Endothelial cell (in vitro differentiated cells): ENCODE data around the gene NMU. TPM values are rescaled to one million over a fixed set of nuclear protein-coding genes. Genes with fewer than 3 reads are reported as not detected.

Experiments used
- DNase-seq: peaks from one replicate; pipeline ENCODE4 v3.0.0; 2021; ENCODE audit warnings: low spot score
- H3K27ac Mint-ChIP-seq: one replicate; pipeline ENCODE4 v1.8.0; 2021; ENCODE audit warnings: mixed read lengths, inconsistent platforms; ENCODE audit not compliant: unreplicated experiment
- H3K27me3 Mint-ChIP-seq: one replicate; pipeline ENCODE4 v1.8.0; 2021; ENCODE audit warnings: mild to moderate bottlenecking, moderate library complexity, mixed read lengths, inconsistent platforms; ENCODE audit not compliant: unreplicated experiment
- H3K36me3 Mint-ChIP-seq: one replicate; pipeline ENCODE4 v1.8.0; 2021; ENCODE audit warnings: mild to moderate bottlenecking, low read depth, mixed read lengths, inconsistent platforms; ENCODE audit not compliant: unreplicated experiment
- H3K4me1 Mint-ChIP-seq: one replicate; pipeline ENCODE4 v1.8.0; 2021; ENCODE audit warnings: mild to moderate bottlenecking, mixed read lengths, inconsistent platforms; ENCODE audit not compliant: unreplicated experiment
- H3K4me3 Mint-ChIP-seq: one replicate; pipeline ENCODE4 v1.8.0; 2021; ENCODE audit warnings: mild to moderate bottlenecking, mixed read lengths, inconsistent platforms; ENCODE audit not compliant: unreplicated experiment
- H3K9me3 Mint-ChIP-seq: one replicate; pipeline ENCODE4 v1.8.0; 2021; ENCODE audit warnings: mixed read lengths, inconsistent platforms; ENCODE audit not compliant: unreplicated experiment
- total RNA-seq: library from RNA; stranded (reverse); fragmentation: NEBNext Ultra II Directional; extraction: Animal tissue kit (Norgen Biotek cat#: 25700); gene quantifications from one replicate; pipeline ENCODE4 v1.2.1, GENCODE V29; 2021; ENCODE audit not compliant: unreplicated experiment
- TF ChIP-seq, protein P1 (sequence below): fragments of 200-600 bp; sonication (generic); IDR thresholded peaks from one replicate; pipeline ENCODE4 v1.5.0; 2021; ENCODE audit warnings: antibody characterized with exemption; ENCODE audit not compliant: unreplicated experiment

Gene NMU
- total RNA-seq, 1 donor from 2014 or later = 6.3 TPM

DNA sequence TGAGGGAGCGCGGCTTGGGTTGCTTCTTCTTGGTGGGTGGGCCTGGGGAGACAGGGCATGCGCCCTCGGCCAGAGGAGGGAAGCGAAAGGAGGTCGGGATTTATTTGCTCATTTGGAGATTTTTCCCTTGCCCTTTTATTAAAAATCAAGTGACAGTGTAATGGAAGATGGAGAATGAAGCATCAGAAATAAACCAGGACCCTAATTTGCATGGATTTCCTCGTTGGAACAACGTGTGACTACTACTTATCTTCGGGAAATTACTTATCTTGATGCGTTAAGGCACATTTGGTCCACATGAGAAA lies 88.7 kb downstream of the NMU start:
- Mint-ChIP-seq H3K36me3 (peaks cover 3% of the 10 kb centered on the region), H3K9me3 (no peaks in the 10 kb centered on the region), H3K4me1 (peaks cover 22% of the 10 kb centered on the region), H3K27me3 (peaks cover 12% of the 10 kb centered on the region), H3K27ac (peak overlapping the region; percentile 94), H3K4me3 (peak overlapping the region; percentile 96)
- TF ChIP-seq, protein P1, sequence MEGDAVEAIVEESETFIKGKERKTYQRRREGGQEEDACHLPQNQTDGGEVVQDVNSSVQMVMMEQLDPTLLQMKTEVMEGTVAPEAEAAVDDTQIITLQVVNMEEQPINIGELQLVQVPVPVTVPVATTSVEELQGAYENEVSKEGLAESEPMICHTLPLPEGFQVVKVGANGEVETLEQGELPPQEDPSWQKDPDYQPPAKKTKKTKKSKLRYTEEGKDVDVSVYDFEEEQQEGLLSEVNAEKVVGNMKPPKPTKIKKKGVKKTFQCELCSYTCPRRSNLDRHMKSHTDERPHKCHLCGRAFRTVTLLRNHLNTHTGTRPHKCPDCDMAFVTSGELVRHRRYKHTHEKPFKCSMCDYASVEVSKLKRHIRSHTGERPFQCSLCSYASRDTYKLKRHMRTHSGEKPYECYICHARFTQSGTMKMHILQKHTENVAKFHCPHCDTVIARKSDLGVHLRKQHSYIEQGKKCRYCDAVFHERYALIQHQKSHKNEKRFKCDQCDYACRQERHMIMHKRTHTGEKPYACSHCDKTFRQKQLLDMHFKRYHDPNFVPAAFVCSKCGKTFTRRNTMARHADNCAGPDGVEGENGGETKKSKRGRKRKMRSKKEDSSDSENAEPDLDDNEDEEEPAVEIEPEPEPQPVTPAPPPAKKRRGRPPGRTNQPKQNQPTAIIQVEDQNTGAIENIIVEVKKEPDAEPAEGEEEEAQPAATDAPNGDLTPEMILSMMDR = no peak
- no peak for DNase-seq

GRCh38 chr4:55546756-55547465 lies 89.2 kb downstream of the NMU start, which contains the start of gene CLOCK:
Gene CLOCK, minus strand, starts transcription at chr4:55546909. Its CDS starts 64,124 bp downstream, at chr4:55482785.
- peak; percentile 89 for DNase-seq
- peaks cover 22% of the 10 kb centered on the region for H3K4me1 Mint-ChIP-seq

DNA sequence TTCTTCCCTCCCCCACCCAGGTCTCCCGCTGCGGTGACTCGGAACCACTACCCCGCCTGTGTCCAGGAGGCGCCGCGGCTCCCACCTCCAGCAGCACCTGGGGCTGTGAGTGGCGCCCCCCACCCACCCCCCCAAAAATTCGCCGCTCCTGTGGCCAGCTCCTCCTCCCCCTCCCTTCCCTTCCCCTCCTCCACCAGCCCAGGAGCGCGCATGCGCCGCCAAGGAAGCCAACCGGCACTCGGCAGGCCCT lies 89.7 kb downstream of the NMU start:
- peaks cover 3% of the 10 kb centered on the region for H3K36me3 Mint-ChIP-seq
- no peak overlapping the region for H3K27ac Mint-ChIP-seq
- TF ChIP-seq, protein P1 = no peak
- H3K27me3 Mint-ChIP-seq = peaks cover 12% of the 10 kb centered on the region
- DNase-seq = no peak
- H3K4me1 Mint-ChIP-seq = peaks cover 22% of the 10 kb centered on the region
- H3K9me3 Mint-ChIP-seq = no peaks in the 10 kb centered on the region
- no peak overlapping the region for H3K4me3 Mint-ChIP-seq

More at GRCh38 chr4:55546756-55547465, 89.2 kb downstream of the NMU start, which contains the start of gene CLOCK:
- H3K27ac Mint-ChIP-seq = peak within 1 kb of the TSS; percentile 95
- peaks cover 3% of the 10 kb centered on the region for H3K36me3 Mint-ChIP-seq
- no peaks in the 10 kb centered on the region for H3K9me3 Mint-ChIP-seq
- H3K27me3 Mint-ChIP-seq = peaks cover 12% of the 10 kb centered on the region
- TF ChIP-seq, protein P1 = peak; percentile 79
- peak within 1 kb of the TSS; percentile 96 for H3K4me3 Mint-ChIP-seq

DNA sequence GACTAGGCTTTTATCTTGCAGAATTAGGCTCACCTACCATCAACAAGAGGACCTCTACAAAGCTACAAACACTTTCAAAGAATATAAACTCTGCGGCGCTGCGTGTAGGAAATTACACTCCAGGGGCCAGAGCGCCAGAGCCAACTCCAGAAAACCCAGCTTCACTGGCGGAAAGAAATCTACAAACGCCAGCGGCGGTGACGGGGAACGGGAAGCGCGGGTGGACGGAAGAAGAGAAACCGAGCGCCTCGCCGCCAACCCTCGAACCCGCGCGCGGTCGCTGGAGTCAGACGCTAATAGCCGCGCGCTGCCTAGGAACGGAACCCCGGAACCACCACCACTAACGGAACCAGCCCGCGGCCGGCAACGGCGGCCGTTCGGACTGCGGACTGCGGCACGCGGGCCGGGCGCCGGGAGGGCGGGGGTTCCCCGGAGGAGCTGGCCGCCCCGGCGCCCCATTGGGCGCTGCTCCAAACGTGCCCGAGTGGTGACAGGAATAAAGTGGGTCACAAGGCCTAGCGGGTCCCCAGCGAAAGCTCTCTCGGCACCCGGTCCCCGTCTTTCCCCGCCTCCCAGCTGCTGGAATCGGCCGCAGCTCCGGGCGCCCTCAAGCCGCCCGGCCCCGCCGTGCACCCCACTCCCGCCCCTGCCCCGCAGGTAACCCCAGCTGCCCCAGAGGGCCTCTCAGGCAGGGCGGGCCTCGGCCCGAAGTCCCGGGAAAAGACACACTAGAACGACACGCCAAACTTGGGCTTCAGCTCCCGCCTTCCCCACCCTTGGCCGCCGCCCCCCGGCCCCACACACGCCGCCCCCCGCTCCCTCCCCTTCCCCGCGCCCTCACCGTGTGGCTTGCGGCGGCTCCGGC lies 90.2 kb downstream of the NMU start:
- peak; percentile 67 for DNase-seq
- Mint-ChIP-seq H3K27ac (peak overlapping the region; percentile 95), H3K36me3 (peaks cover 3% of the 10 kb centered on the region), H3K4me3 (peak overlapping the region; percentile 94), H3K4me1 (peaks cover 22% of the 10 kb centered on the region), H3K9me3 (no peaks in the 10 kb centered on the region), H3K27me3 (peaks cover 12% of the 10 kb centered on the region)
- TF ChIP-seq, protein P1 = no peak

Other genes starting within 250 kb of the NMU start
- gene TMEM165, start 240.3 kb downstream of the NMU start, total RNA-seq = 197 TPM
- 29.6 TPM for gene CLOCK, start 89.4 kb downstream of the NMU start, total RNA-seq
- not detected for gene PDCL2, start 44.1 kb downstream of the NMU start, total RNA-seq
- not detected for gene EXOC1L, start 183.5 kb upstream of the NMU start, total RNA-seq
- gene EXOC1, start 217.3 kb upstream of the NMU start, total RNA-seq = 38.7 TPM